HCT116 (cell line): ENCODE data around the gene TBC1D14. TPM values are rescaled to one million over a fixed set of nuclear protein-coding genes. Genes with fewer than 3 reads are reported as not detected.

Source experiments
- ATAC-seq: fragments of 200-7000 bp; cut with Tn5 transposase; 2 replicates; pipeline ENCODE4 v1.9.1; 2020; ENCODE audit warnings: mild to moderate bottlenecking, moderate library complexity
- BruUV-seq: library from RNA; stranded (reverse); fragments of 400-500 nt; replicated peaks from 2 replicates; lab custom pipeline; 2021; lab: Mats Ljungman, UMichigan
- CTCF ChIA-PET: fragments of 300-600 bp; sonication (Branson Sonifier 250); formaldehyde crosslinking; loops from one replicate; lab custom pipeline; 2021; ENCODE audit warnings: antibody characterized with exemption; lab: Charles Lee
- POLR2A ChIA-PET: fragments of 300-600, 350-600 bp; sonication (Branson Sonifier 250); formaldehyde crosslinking; loops from one replicate; lab custom pipeline; 2021; ENCODE audit warnings: antibody characterized with exemption; lab: Charles Lee
- RAD21 ChIA-PET, 2 experiments: fragments of 300-600 bp; sonication (Branson Sonifier 250); formaldehyde crosslinking; loops; one replicate each; lab custom pipeline; 2023; ENCODE audit warnings: low total read pairs in 2 of 2; ENCODE audit not compliant: uncharacterized antibody in 2 of 2, unreplicated experiment in 2 of 2, low non-redundant PET in 1 of 2; lab: Charles Lee
- DNase-seq: peaks from one replicate; pipeline ENCODE4 v3.0.0-alpha.2; 2010; ENCODE audit warnings: low read depth, low spot score
- H2AFZ ChIP-seq: fragments of 200-600 bp; shearing (Covaris generic), sonication (generic); 2 replicates; pipeline ENCODE4 v1.6.1; 2017; ENCODE audit warnings: low read depth, mixed run types, mixed read lengths, antibody characterized with exemption, low read length; ENCODE audit not compliant: poor library complexity, severe bottlenecking
- H3K27ac ChIP-seq: 2 replicates; pipeline ENCODE4 v1.5.1; 2012; ENCODE audit warnings: low read depth, low read length
- H3K27me3 ChIP-seq: fragments of 200-600 bp; sonication (generic); 2 replicates; pipeline ENCODE4 v1.6.1; 2016; ENCODE audit warnings: mixed run types, low read length, mixed read lengths; ENCODE audit not compliant: insufficient read depth
- H3K36me3 ChIP-seq, 2 experiments: fragments of 200-500 bp in 1 of 2; fragments of 200-600 bp in 1 of 2; sonication (Bioruptor generic) in 1 of 2; sonication (generic) in 1 of 2; 2 replicates each; pipeline versions ENCODE4 v1.5.1 to v1.6.1; 2014 to 2016; ENCODE audit warnings: low read length in 2 of 2, inconsistent platforms in 1 of 2, mixed read lengths in 1 of 2, mixed run types in 1 of 2; ENCODE audit not compliant: insufficient read depth in 2 of 2, control insufficient read depth in 1 of 2
- H3K4me1 ChIP-seq, 2 experiments: fragments of 200-600 bp in 1 of 2; sonication (generic) in 1 of 2; 2 replicates each; pipeline versions ENCODE4 v1.5.1 to v1.6.1; 2012 to 2017; ENCODE audit warnings: low read length in 2 of 2, inconsistent platforms in 1 of 2, mild to moderate bottlenecking in 1 of 2, mixed read lengths in 1 of 2, mixed run types in 1 of 2, moderate library complexity in 1 of 2; ENCODE audit not compliant: insufficient read depth in 2 of 2, control insufficient read depth in 1 of 2
- H3K4me2 ChIP-seq: fragments of 200-600 bp; sonication (generic); 2 replicates; pipeline ENCODE4 v1.6.1; 2017; ENCODE audit warnings: mixed run types, low read length, mixed read lengths
- H3K4me3 ChIP-seq, 2 experiments: fragments of 200-600 bp in 1 of 2; sonication (generic) in 1 of 2; replicated peaks in 1 of 2; 2 replicates each; pipeline ENCODE4 v1.5.1; 2011 to 2016; ENCODE audit warnings: low read length in 2 of 2, control low read depth in 1 of 2, low read depth in 1 of 2, mild to moderate bottlenecking in 1 of 2, mixed read lengths in 1 of 2, mixed run types in 1 of 2
- H3K79me2 ChIP-seq: fragments of 200-600 bp; sonication (generic); 2 replicates; pipeline ENCODE4 v1.6.1; 2017; ENCODE audit warnings: mild to moderate bottlenecking, mixed run types, low read length, moderate library complexity, mixed read lengths; ENCODE audit not compliant: insufficient read depth
- H3K9ac ChIP-seq: fragments of 200-600 bp; sonication (generic); 2 replicates; pipeline ENCODE4 v1.6.1; 2016; ENCODE audit warnings: low read length, mixed read lengths
- H3K9me2 ChIP-seq: fragments of 200-600 bp; sonication (generic), shearing (Covaris generic); 2 replicates; pipeline ENCODE4 v1.6.1; 2017; ENCODE audit warnings: mixed run types, mild to moderate bottlenecking, moderate library complexity; ENCODE audit not compliant: insufficient read depth
- H3K9me3 ChIP-seq, 2 experiments: fragments of 200-500 bp in 1 of 2; fragments of 200-600 bp in 1 of 2; sonication (Bioruptor generic) in 1 of 2; sonication (generic) in 1 of 2; 2 replicates each; pipeline ENCODE4 v1.6.1; 2014 to 2017; ENCODE audit warnings: low read length in 2 of 2, mixed read lengths in 2 of 2, inconsistent platforms in 1 of 2, low read depth in 1 of 2, mild to moderate bottlenecking in 1 of 2, mixed run types in 1 of 2, moderate library complexity in 1 of 2; ENCODE audit not compliant: control insufficient read depth in 1 of 2, insufficient read depth in 1 of 2
- H4K20me1 ChIP-seq: fragments of 200-600 bp; sonication (generic), shearing (Covaris generic); 2 replicates; pipeline ENCODE4 v1.6.1; 2017; ENCODE audit warnings: mixed run types, mild to moderate bottlenecking, moderate library complexity; ENCODE audit not compliant: insufficient read depth
- ATF3 ChIP-seq: IDR thresholded peaks from 2 replicates; pipeline ENCODE4 v1.6.1; 2012
- CTCF ChIP-seq, 3 experiments: fragments of 200-600 bp in 1 of 3; sonication (generic) in 1 of 3; IDR thresholded peaks in 2 of 3; conservative IDR thresholded peaks in 1 of 3; 2 replicates each; pipeline ENCODE4 v1.5.1; 2012 to 2017; ENCODE audit warnings: low read depth in 2 of 3, low read length in 2 of 3, antibody characterized with exemption in 1 of 3, borderline replicate concordance in 1 of 3, control low read depth in 1 of 3, mild to moderate bottlenecking in 1 of 3, mixed read lengths in 1 of 3, mixed run types in 1 of 3, moderate library complexity in 1 of 3; ENCODE audit not compliant: insufficient read depth in 1 of 3
- EZH2phosphoT487 ChIP-seq: fragments of 200-600 bp; IDR thresholded peaks from 2 replicates; pipeline ENCODE4 v1.6.1; 2018; ENCODE audit warnings: antibody characterized with exemption, borderline replicate concordance
- POLR2AphosphoS5 ChIP-seq: IDR thresholded peaks from 2 replicates; pipeline ENCODE4 v1.6.1; 2011; ENCODE audit warnings: mild to moderate bottlenecking, low read depth, low read length, moderate library complexity
- RAD21 ChIP-seq: IDR thresholded peaks from 2 replicates; pipeline ENCODE4 v1.6.1; 2012; ENCODE audit warnings: low read depth, mild to moderate bottlenecking
- SP1 ChIP-seq: IDR thresholded peaks from 2 replicates; pipeline ENCODE4 v1.6.1; 2012; ENCODE audit warnings: low read depth
- SRF ChIP-seq: IDR thresholded peaks from 2 replicates; pipeline ENCODE4 v1.6.1; 2012; ENCODE audit warnings: low read depth
- ZFX ChIP-seq: fragments of 450-650 bp; IDR thresholded peaks from 2 replicates; pipeline ENCODE4 v1.6.1; 2017
- intact Hi-C: fragments of 100-400 bp; cut with micrococcal nuclease; formaldehyde crosslinking; loops from 2 replicates; pipeline ENCODE4 v1.10.0; 2022
- total RNA-seq: library from RNA; stranded (reverse); gene quantifications from one replicate; pipeline ENCODE4 v1.2.1, GENCODE V29; 2021; ENCODE audit not compliant: unreplicated experiment
- TF ChIP-seq, protein P1 (sequence below): IDR thresholded peaks from 2 replicates; pipeline ENCODE4 v1.6.1; 2012

TBC1D14 gene
- total RNA-seq, 1 experiment from 2014 or later: 62.9 TPM

- Histone ChIP-seq H3K27ac (no peak overlapping the region), H3K36me3 (no peaks in the 10 kb centered on the region), H2AFZ (no peak overlapping the region), H3K9ac (peak overlapping the region; percentile 63)
- no TSS peak for BruUV-seq
- TF ChIP-seq, protein P1, sequence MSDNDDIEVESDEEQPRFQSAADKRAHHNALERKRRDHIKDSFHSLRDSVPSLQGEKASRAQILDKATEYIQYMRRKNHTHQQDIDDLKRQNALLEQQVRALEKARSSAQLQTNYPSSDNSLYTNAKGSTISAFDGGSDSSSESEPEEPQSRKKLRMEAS: no peak
- TF ChIP-seq EZH2phosphoT487 (no peak), ZFX (no peak), SP1 (no peak), SRF (no peak), ATF3 (no peak), RAD21 (no peak), CTCF (IDR thresholded peaks at IDR 0.05 in 2 of 3, conservative IDR thresholded peaks at IDR 0.05 in 1 of 3; ENCODE audit: borderline replicate concordance in 1 of 3, insufficient read depth in 1 of 3, low read depth in 2 of 3, low read length in 2 of 3) (no peak), POLR2AphosphoS5 (no peak)
- TF ChIP-seq, all 23 proteins: peak for 0
- H3K4me1 ChIP-seq: peaks cover 12 to 27% of the 10 kb centered on the region in 2 experiments; a peak in 3 of 4 replicates
- no peaks in the 10 kb centered on the region for H3K9me3 ChIP-seq
- ChIA-PET CTCF (interaction anchor here (1.2 to 1.8 kb wide), 3 partner anchors 20 to 60 kb away, joined by 5 to 12 read pairs (median 6); no protein-coding TSS in a partner anchor), POLR2A (interaction anchor here (2.2 kb wide), 1 partner anchor 133 kb away, joined by 5 read pairs; the partner anchor contains the start of gene TBC1D14), RAD21 (no interaction called here)
- no peaks in the 10 kb centered on the region for H3K27me3 ChIP-seq
- intact Hi-C loops: no loop called here
- peak overlapping the region; percentile 96 for H3K4me2 ChIP-seq
- no peak for DNase-seq
- H4K20me1 ChIP-seq: no peaks in the 10 kb centered on the region
- ATAC-seq: no peak
- peaks cover 35% of the 10 kb centered on the region for H3K79me2 ChIP-seq
- peak overlapping the region; percentile 50 to 65 for H3K4me3 ChIP-seq
- H3K9me2 ChIP-seq: no peaks in the 10 kb centered on the region
Observed at GRCh38 chr4:7041801-7042502, 132.3 kb downstream of the TBC1D14 start.
